Trophoblast cell (in vitro differentiated cells and primary cell): ENCODE data around the gene CENPT.
A peak's percentile ranks its signal among the peaks of the same experiment; 100 is the strongest.

Source experiments
- DNase-seq, 2 donors: peaks; one replicate each; pipeline ENCODE4 v3.0.0-alpha.2; 2016
- H2AFZ ChIP-seq: 2 replicates; pipeline ENCODE4 v1.6.1; 2013; ENCODE audit warnings: low read length, moderate library complexity, mild to moderate bottlenecking; ENCODE audit not compliant: insufficient read depth, poor library complexity
- H2AK5ac ChIP-seq: 2 replicates; pipeline ENCODE4 v1.6.1; 2013; ENCODE audit warnings: mild to moderate bottlenecking, low read length
- H2BK120ac ChIP-seq: 2 replicates; pipeline ENCODE4 v1.6.1; 2013; ENCODE audit warnings: low read length, mild to moderate bottlenecking, moderate library complexity; ENCODE audit not compliant: insufficient read depth, poor library complexity
- H2BK12ac ChIP-seq: 2 replicates; pipeline ENCODE4 v1.6.1; 2013; ENCODE audit warnings: mild to moderate bottlenecking, low read length, moderate library complexity
- H2BK5ac ChIP-seq: 2 replicates; pipeline ENCODE4 v1.6.1; 2013; ENCODE audit warnings: low read length, low read depth, moderate library complexity, mild to moderate bottlenecking; ENCODE audit not compliant: poor library complexity
- H3K14ac ChIP-seq: 2 replicates; pipeline ENCODE4 v1.6.1; 2013; ENCODE audit warnings: mild to moderate bottlenecking, low read length
- H3K18ac ChIP-seq: 2 replicates; pipeline ENCODE4 v1.6.1; 2013; ENCODE audit warnings: mild to moderate bottlenecking, low read length
- H3K23ac ChIP-seq: 2 replicates; pipeline ENCODE4 v1.6.1; 2013; ENCODE audit warnings: low read length
- H3K27ac ChIP-seq: 2 replicates; pipeline ENCODE4 v1.5.1; 2013; ENCODE audit warnings: low read depth, mild to moderate bottlenecking, inconsistent platforms, low read length, moderate library complexity
- H3K27me3 ChIP-seq: 2 replicates; pipeline ENCODE4 v1.6.1; 2013; ENCODE audit warnings: inconsistent platforms, mild to moderate bottlenecking, low read length, moderate library complexity; ENCODE audit not compliant: insufficient read depth
- H3K36me3 ChIP-seq, 2 experiments: 1 replicate in 1 of 2; 2 replicates in 1 of 2; pipeline ENCODE4 v1.6.1; 2013; ENCODE audit warnings: low read length in 2 of 2, mild to moderate bottlenecking in 2 of 2, moderate library complexity in 1 of 2; ENCODE audit not compliant: insufficient read depth in 2 of 2, control insufficient read depth in 1 of 2
- H3K4ac ChIP-seq: 2 replicates; pipeline ENCODE4 v1.6.1; 2013; ENCODE audit warnings: low read depth, mild to moderate bottlenecking, low read length, moderate library complexity
- H3K4me1 ChIP-seq, 2 experiments: 1 replicate in 1 of 2; 2 replicates in 1 of 2; pipeline ENCODE4 v1.6.1; 2013; ENCODE audit warnings: low read length in 2 of 2, mild to moderate bottlenecking in 2 of 2, moderate library complexity in 1 of 2; ENCODE audit not compliant: insufficient read depth in 2 of 2, control insufficient read depth in 1 of 2
- H3K4me2 ChIP-seq: 2 replicates; pipeline ENCODE4 v1.6.1; 2013; ENCODE audit warnings: inconsistent platforms, mild to moderate bottlenecking, low read length, moderate library complexity
- H3K4me3 ChIP-seq: 2 replicates; pipeline ENCODE4 v1.5.1; 2013; ENCODE audit warnings: mild to moderate bottlenecking, low read depth, low read length, inconsistent platforms
- H3K79me1 ChIP-seq: one replicate; pipeline ENCODE4 v1.6.1; 2013; ENCODE audit warnings: low read length
- H3K79me2 ChIP-seq: 2 replicates; pipeline ENCODE4 v1.6.1; 2013; ENCODE audit warnings: low read length, mild to moderate bottlenecking; ENCODE audit not compliant: control insufficient read depth, insufficient read depth, poor library complexity
- H3K9ac ChIP-seq: 2 replicates; pipeline ENCODE4 v1.6.1; 2013; ENCODE audit warnings: mild to moderate bottlenecking, low read length
- H3K9me3 ChIP-seq: 2 replicates; pipeline ENCODE4 v1.6.1; 2013; ENCODE audit warnings: low read depth, mild to moderate bottlenecking, control low read depth, inconsistent platforms, low read length; ENCODE audit not compliant: insufficient read depth
- H4K12ac ChIP-seq: 2 replicates; pipeline ENCODE4 v1.6.1; 2013; ENCODE audit warnings: low read depth, mild to moderate bottlenecking, low read length, moderate library complexity
- H4K8ac ChIP-seq: 2 replicates; pipeline ENCODE4 v1.6.1; 2013; ENCODE audit warnings: low read depth, mild to moderate bottlenecking, low read length, moderate library complexity
- H4K91ac ChIP-seq: one replicate; pipeline ENCODE4 v1.6.1; 2013; ENCODE audit warnings: low read depth, mild to moderate bottlenecking, low read length, moderate library complexity
- WGBS: extraction: QIAGEN DNeasy Blood & Tissue Kit; methylation state at CpG from one replicate; pipeline ENCODE4 v1.1.7; 2013; ENCODE audit warnings: missing lambda C conversion rate; ENCODE audit not compliant: insufficient read length, insufficient coverage; ENCODE audit errors: extremely low coverage; 5-methylcytosine and 5-hydroxymethylcytosine counted together

CENPT gene

DNA sequence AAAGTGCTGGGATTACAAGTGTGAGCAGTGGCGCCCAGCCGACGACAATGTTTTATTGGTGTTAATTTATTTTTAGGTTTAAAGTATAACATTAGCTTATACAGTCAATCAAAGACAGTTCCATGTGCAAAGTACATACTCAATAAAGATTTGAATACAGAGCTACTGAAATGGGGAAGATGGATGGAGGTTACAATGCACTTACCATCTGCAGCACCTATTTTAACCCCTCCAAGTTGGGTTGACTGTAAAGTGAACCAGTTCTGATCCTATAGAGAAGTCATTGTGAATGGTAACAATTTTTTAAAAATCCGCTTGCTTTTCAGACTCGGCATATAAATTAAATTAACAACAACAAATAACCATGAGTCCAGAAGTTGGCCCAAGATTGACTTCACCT lies 44.9 kb upstream of the CENPT start:
- Histone ChIP-seq H3K18ac (no peak overlapping the region), H3K27me3 (no peaks in the 10 kb centered on the region), H3K27ac (no peak overlapping the region), H3K4ac (no peak overlapping the region), H3K14ac (no peak overlapping the region), H3K79me1 (peaks cover 6% of the 10 kb centered on the region), H4K12ac (no peak overlapping the region), H3K9me3 (no peaks in the 10 kb centered on the region), H4K91ac (no peak overlapping the region), H2BK120ac (no peak overlapping the region), H3K9ac (no peak overlapping the region), H3K79me2 (peaks cover 8% of the 10 kb centered on the region), H3K4me1 (peaks cover 5 to 8% of the 10 kb centered on the region in 2 experiments), H2AK5ac (no peak overlapping the region), H3K4me2 (peak overlapping the region; percentile 67), H4K8ac (no peak overlapping the region), H3K36me3 (no peaks in the 10 kb centered on the region), H2BK12ac (no peak overlapping the region), H2AFZ (no peak overlapping the region), H2BK5ac (no peak overlapping the region), H3K4me3 (no peak overlapping the region), H3K23ac (no peak overlapping the region)
- no peak for DNase-seq
- no CpG with 5 or more reads among the region's 5 CpGs for WGBS

DNA sequence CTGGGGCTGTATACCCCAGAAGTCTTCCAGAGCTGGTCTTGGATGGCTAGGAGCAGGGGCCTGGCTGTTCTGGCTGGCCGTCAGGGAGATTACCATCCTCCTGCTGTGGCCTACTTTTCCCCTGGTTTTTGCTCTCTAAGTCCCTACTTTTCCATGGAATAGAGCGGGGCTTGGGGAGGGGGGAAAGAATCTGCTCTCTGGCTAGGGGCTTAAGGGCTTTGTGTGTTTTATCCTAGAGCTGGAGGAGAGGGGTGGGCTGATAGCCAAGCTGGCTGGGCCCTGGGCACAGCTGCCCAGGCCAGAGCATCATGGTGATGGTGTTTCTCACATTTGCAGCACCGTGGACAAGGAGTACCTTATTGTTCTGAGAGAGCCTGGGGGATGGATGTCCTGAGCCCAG lies 40.8 kb upstream of the CENPT start:
- Histone ChIP-seq H4K91ac (no peak overlapping the region), H3K4ac (no peak overlapping the region), H2BK5ac (no peak overlapping the region), H3K9me3 (no peaks in the 10 kb centered on the region), H4K8ac (no peak overlapping the region), H2BK12ac (no peak overlapping the region), H4K12ac (no peak overlapping the region), H3K23ac (no peak overlapping the region), H3K36me3 (peaks cover 13 to 15% of the 10 kb centered on the region in 2 experiments), H3K27me3 (no peaks in the 10 kb centered on the region), H2BK120ac (no peak overlapping the region), H2AFZ (no peak overlapping the region), H3K79me2 (peaks cover 2% of the 10 kb centered on the region), H3K4me1 (peaks cover 11 to 18% of the 10 kb centered on the region in 2 experiments), H3K9ac (no peak overlapping the region), H2AK5ac (no peak overlapping the region), H3K14ac (no peak overlapping the region), H3K4me3 (no peak overlapping the region), H3K79me1 (peaks cover 4% of the 10 kb centered on the region), H3K27ac (no peak overlapping the region), H3K4me2 (no peak overlapping the region), H3K18ac (no peak overlapping the region)
- no CpG with 5 or more reads among the region's 3 CpGs for WGBS
- no peak for DNase-seq

DNA sequence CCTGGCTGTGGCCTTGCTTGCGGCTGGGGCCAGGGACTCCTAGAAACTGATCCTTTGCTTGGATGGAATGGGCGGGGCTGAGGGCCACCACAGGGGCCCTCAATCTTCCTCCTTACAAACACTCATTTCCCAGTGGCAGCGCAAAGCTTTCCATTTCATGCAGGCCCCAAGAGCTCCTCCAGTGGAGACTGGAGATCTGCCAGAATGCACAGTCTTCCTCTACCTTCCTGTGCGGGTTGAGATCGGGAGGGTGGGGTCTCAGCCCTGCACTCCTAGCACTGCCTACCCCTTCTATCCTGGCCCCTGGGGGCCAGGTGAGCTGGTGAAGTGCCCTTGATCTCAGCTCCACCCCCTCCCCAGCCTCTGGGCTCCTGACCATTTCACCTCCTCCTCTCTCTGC lies 38.9 kb upstream of the CENPT start:
- Histone ChIP-seq H3K79me2 (no peaks in the 10 kb centered on the region), H3K14ac (no peak overlapping the region), H2BK5ac (no peak overlapping the region), H3K4me3 (no peak overlapping the region), H3K4me2 (no peak overlapping the region), H3K36me3 (peaks cover 29 to 31% of the 10 kb centered on the region in 2 experiments), H4K8ac (no peak overlapping the region), H2BK120ac (no peak overlapping the region), H3K27ac (no peak overlapping the region), H4K12ac (no peak overlapping the region), H4K91ac (no peak overlapping the region), H2AFZ (no peak overlapping the region), H3K9me3 (peaks cover 2% of the 10 kb centered on the region), H3K27me3 (no peaks in the 10 kb centered on the region), H3K9ac (no peak overlapping the region), H3K4ac (no peak overlapping the region), H3K79me1 (peaks cover 2% of the 10 kb centered on the region), H2AK5ac (no peak overlapping the region), H3K4me1 (peaks cover 20 to 25% of the 10 kb centered on the region in 2 experiments), H3K23ac (no peak overlapping the region), H2BK12ac (no peak overlapping the region), H3K18ac (no peak overlapping the region)
- no peak for DNase-seq
- WGBS: no CpG with 5 or more reads among the region's 5 CpGs

DNA sequence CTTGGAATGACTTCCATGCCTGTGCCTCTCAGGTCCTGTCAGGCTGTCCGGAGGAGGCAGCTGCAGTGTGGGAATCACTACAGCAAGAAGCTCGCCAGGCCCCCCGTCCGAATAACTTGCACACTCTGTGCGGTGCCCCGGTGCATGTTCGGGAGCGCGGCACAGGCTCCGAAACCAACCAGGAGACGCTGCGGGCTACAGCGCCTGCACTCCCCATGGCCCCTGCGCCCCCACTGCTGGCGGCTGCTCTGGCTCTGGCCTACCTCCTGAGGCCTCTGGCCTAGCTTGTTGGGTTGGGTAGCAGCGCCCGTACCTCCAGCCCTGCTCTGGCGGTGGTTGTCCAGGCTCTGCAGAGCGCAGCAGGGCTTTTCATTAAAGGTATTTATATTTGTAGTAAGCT lies 38.5 kb upstream of the CENPT start:
- H3K36me3 ChIP-seq: peaks cover 34 to 35% of the 10 kb centered on the region in 2 experiments
- no peak overlapping the region for H3K4me2 ChIP-seq
- no peak overlapping the region for H3K9ac ChIP-seq
- H2BK12ac ChIP-seq: no peak overlapping the region
- no peak overlapping the region for H3K27ac ChIP-seq
- no peak overlapping the region for H3K14ac ChIP-seq
- no peak for DNase-seq
- H3K18ac ChIP-seq: no peak overlapping the region
- peaks cover 20 to 25% of the 10 kb centered on the region in 2 experiments for H3K4me1 ChIP-seq
- H2BK120ac ChIP-seq: no peak overlapping the region
- H4K12ac ChIP-seq: no peak overlapping the region
- no peak overlapping the region for H3K23ac ChIP-seq
- H3K4ac ChIP-seq: no peak overlapping the region
- no peak overlapping the region for H2BK5ac ChIP-seq
- H3K27me3 ChIP-seq: no peaks in the 10 kb centered on the region
- no peak overlapping the region for H4K8ac ChIP-seq
- no peak overlapping the region for H4K91ac ChIP-seq
- no peaks in the 10 kb centered on the region for H3K79me2 ChIP-seq
- no peak overlapping the region for H2AFZ ChIP-seq
- no peak overlapping the region for H3K4me3 ChIP-seq
- no CpG with 5 or more reads among the region's 19 CpGs for WGBS
- H3K79me1 ChIP-seq: peaks cover 2% of the 10 kb centered on the region
- peaks cover 2% of the 10 kb centered on the region for H3K9me3 ChIP-seq
- H2AK5ac ChIP-seq: no peak overlapping the region
